Peyer's patch (tissue), 4 donors: ENCODE data around the gene GTF2E1.
"Not testable (repeated sequence)": the region's sequence is repeated elsewhere in the genome, so short reads cannot be mapped to it uniquely, and the experiment has no call there.

Source experiments
- POLR2A ChIP-seq, 2 donors: fragments of 450-650 bp; IDR thresholded peaks; one replicate each; pipeline ENCODE4 v1.5.1; 2017; ENCODE audit warnings: antibody characterized with exemption in 2 of 2, mild to moderate bottlenecking in 2 of 2, moderate library complexity in 2 of 2
- TF ChIP-seq, protein P1 (sequence below), 6 experiments: fragments of 450-650 bp in 4 of 6; fragments of 200-600 bp in 2 of 6; sonication (generic) in 1 of 6; IDR thresholded peaks; one replicate each; pipeline ENCODE4 v1.5.1; 2017 to 2019; ENCODE audit warnings: antibody characterized with exemption in 6 of 6, mild to moderate bottlenecking in 3 of 6, moderate library complexity in 1 of 6

DNA sequence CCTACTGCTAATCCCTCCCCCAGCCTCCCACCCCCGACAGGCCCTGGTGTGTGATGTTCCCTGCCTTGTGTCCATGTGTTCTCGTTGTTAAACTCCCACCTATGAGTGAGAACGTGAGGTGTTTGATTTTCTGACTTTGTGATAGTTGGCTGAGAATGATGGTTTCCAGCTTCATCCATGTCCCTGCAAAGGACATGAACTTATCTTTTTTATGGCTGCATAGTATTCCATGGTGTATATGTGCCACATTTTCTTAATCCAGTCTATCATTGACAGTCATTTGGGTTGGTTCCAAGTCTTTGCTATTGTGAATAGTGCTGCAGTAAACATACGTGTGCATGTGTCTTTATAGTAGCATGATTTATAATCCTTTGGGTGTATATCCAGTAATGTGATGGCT lies 16.0 kb downstream of the GTF2E1 start:
- TF ChIP-seq, protein P1, sequence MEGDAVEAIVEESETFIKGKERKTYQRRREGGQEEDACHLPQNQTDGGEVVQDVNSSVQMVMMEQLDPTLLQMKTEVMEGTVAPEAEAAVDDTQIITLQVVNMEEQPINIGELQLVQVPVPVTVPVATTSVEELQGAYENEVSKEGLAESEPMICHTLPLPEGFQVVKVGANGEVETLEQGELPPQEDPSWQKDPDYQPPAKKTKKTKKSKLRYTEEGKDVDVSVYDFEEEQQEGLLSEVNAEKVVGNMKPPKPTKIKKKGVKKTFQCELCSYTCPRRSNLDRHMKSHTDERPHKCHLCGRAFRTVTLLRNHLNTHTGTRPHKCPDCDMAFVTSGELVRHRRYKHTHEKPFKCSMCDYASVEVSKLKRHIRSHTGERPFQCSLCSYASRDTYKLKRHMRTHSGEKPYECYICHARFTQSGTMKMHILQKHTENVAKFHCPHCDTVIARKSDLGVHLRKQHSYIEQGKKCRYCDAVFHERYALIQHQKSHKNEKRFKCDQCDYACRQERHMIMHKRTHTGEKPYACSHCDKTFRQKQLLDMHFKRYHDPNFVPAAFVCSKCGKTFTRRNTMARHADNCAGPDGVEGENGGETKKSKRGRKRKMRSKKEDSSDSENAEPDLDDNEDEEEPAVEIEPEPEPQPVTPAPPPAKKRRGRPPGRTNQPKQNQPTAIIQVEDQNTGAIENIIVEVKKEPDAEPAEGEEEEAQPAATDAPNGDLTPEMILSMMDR (IDR thresholded peaks at IDR 0.05): not testable (repeated sequence)
- not testable (repeated sequence) for TF ChIP-seq POLR2A (IDR thresholded peaks at IDR 0.05)
